ENCODE data around the gene SPECC1L.

- TF ChIP-seq CTCF (IDR thresholded peaks at IDR 0.05 in 8 of 11, conservative IDR thresholded peaks at IDR 0.05 in 3 of 11), result no peak
- TF ChIP-seq POLR2A (IDR thresholded peaks at IDR 0.05), result no peak
Observed at GRCh38 chr22:24285245-24285644, 14.6 kb downstream of the SPECC1L start.
